ENCODE measurements around the gene ATG10.
A peak's percentile ranks its signal among the peaks of the same experiment; 100 is the strongest.

DNA sequence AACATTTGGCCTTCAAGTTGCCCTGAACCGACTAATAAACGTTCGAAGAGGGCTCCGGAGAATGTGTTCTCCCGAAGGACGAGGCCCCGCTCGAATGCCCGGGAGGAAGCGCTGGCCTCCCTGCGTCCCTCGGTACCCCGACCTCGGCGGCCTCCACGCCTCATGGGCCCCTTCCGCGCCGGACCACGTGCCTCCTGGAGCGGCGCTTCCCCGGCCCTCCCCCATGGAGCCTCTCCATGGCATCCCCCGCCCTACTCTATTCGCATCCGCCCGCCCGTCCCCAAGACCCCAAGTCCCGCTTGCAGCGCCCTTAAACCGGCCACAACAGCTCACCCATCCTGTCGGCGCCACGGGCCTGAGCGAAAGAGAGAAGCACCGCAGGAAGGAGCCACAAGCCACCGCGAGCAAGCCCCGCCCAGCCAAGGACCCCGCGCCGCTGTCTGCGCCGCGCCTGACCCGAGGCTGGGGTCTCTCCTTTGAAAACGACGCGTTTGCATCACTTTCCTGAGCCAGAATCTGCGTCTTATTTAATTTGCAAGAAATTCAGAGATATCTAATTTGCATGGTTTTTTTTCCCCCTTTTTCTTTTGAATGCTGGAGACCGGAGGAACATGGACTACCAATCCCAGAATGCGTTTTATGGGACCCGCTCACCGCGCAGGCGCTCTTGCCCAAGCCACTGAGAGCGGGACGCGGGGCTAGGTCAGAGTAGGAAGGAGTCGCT, 306.3 kb downstream of the ATG10 start, which contains the start of gene RPS23:
- TF ChIP-seq, protein P1, sequence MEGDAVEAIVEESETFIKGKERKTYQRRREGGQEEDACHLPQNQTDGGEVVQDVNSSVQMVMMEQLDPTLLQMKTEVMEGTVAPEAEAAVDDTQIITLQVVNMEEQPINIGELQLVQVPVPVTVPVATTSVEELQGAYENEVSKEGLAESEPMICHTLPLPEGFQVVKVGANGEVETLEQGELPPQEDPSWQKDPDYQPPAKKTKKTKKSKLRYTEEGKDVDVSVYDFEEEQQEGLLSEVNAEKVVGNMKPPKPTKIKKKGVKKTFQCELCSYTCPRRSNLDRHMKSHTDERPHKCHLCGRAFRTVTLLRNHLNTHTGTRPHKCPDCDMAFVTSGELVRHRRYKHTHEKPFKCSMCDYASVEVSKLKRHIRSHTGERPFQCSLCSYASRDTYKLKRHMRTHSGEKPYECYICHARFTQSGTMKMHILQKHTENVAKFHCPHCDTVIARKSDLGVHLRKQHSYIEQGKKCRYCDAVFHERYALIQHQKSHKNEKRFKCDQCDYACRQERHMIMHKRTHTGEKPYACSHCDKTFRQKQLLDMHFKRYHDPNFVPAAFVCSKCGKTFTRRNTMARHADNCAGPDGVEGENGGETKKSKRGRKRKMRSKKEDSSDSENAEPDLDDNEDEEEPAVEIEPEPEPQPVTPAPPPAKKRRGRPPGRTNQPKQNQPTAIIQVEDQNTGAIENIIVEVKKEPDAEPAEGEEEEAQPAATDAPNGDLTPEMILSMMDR (IDR thresholded peaks at IDR 0.05) = peak in 2 of 4 experiments; percentile 6 to 19
- peak; percentile 60 for TF ChIP-seq POLR2A (IDR thresholded peaks at IDR 0.05)
- TF ChIP-seq POLR2AphosphoS5 (IDR thresholded peaks at IDR 0.05) = peak; percentile 89

Measured in prostate gland (tissue), 2 donors.